NT2/D1 (cell line): Measurements from ENCODE around the gene NAALADL2.

Experiments used
- DNase-seq: peaks from one replicate; pipeline ENCODE4 v3.0.0-alpha.2; 2011; ENCODE audit warnings: low read depth, low spot score
- H3K27me3 ChIP-seq: 2 replicates; pipeline ENCODE4 v1.6.0; 2011; ENCODE audit warnings: mild to moderate bottlenecking; ENCODE audit not compliant: insufficient read length, insufficient read depth
- H3K36me3 ChIP-seq: 2 replicates; pipeline ENCODE4 v1.6.1; 2011; ENCODE audit warnings: mild to moderate bottlenecking, low read length, mixed read lengths; ENCODE audit not compliant: insufficient read depth, insufficient read length
- H3K4me1 ChIP-seq: 2 replicates; pipeline ENCODE4 v1.5.1; 2011; ENCODE audit not compliant: insufficient read depth, insufficient read length
- H3K4me3 ChIP-seq: 2 replicates; pipeline ENCODE4 v1.5.1; 2011; ENCODE audit warnings: low read depth; ENCODE audit not compliant: insufficient read length
- H3K9ac ChIP-seq: 2 replicates; pipeline ENCODE4 v1.6.0; 2011; ENCODE audit warnings: low read depth; ENCODE audit not compliant: insufficient read length
- H3K9me3 ChIP-seq: 2 replicates; pipeline ENCODE4 v1.5.1; 2011; ENCODE audit warnings: mild to moderate bottlenecking, low read length; ENCODE audit not compliant: insufficient read depth
- SUZ12 ChIP-seq: IDR thresholded peaks from 2 replicates; pipeline ENCODE4 v1.6.1; 2011; ENCODE audit not compliant: insufficient read length, insufficient read depth; ENCODE audit errors: extremely low read depth
- YY1 ChIP-seq: IDR thresholded peaks from 2 replicates; pipeline ENCODE4 v1.6.1; 2011; ENCODE audit not compliant: insufficient read length, insufficient read depth
- ZNF274 ChIP-seq: IDR thresholded peaks from 2 replicates; pipeline ENCODE4 v1.6.1; 2011; ENCODE audit warnings: mild to moderate bottlenecking, low read depth, low read length

Gene NAALADL2

DNA sequence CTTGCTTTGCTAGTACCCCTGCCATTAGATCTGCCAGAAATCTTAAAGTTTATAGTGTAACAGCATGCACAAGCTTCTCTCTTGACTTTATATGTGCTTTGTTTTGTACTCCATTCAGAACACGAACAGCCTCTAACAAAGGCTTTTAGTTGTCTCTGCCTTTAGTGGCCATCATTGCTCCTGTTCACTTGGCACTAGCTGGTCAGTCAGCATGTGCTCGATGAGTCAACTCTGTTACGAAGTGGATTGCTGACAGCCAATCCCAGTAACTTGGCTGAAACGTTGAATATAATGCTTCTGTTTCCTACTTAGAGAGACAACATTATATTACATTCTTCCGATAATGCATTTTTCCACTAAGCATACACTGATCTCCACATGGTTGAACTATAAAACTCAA lies 349.2 kb downstream of the NAALADL2 start:
- no peak for DNase-seq
- Histone ChIP-seq H3K36me3 (no peaks in the 10 kb centered on the region), H3K9me3 (no peaks in the 10 kb centered on the region), H3K9ac (no peak overlapping the region), H3K27me3 (no peaks in the 10 kb centered on the region), H3K4me3 (no peak overlapping the region), H3K4me1 (no peaks in the 10 kb centered on the region)
- TF ChIP-seq YY1 (no peak), SUZ12 (no peak), ZNF274 (no peak)

DNA sequence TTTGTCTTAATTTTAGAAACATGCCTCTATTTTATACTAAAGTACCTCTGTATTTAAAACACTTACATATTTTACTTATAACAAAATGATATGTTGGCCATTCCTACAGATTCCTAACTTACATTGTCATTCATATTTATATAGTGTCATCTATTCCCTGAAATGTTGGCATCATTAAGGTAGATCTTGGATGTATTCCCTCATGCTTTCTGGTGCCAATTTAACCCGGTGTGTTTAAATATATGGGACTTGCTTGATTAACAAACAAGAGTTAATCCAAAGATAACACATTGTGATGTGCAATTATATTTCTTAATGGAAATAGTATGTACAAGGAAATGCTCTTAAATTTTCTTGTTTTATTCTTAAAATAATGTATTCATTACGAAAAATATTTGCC lies 352.3 kb downstream of the NAALADL2 start:
- H3K4me3 ChIP-seq, result no peak overlapping the region
- no peaks in the 10 kb centered on the region for H3K9me3 ChIP-seq
- no peaks in the 10 kb centered on the region for H3K36me3 ChIP-seq
- no peak overlapping the region for H3K9ac ChIP-seq
- H3K27me3 ChIP-seq, result no peaks in the 10 kb centered on the region
- TF ChIP-seq SUZ12, result no peak
- no peak for TF ChIP-seq ZNF274
- TF ChIP-seq YY1, result no peak
- DNase-seq, result no peak
- H3K4me1 ChIP-seq, result no peaks in the 10 kb centered on the region

DNA sequence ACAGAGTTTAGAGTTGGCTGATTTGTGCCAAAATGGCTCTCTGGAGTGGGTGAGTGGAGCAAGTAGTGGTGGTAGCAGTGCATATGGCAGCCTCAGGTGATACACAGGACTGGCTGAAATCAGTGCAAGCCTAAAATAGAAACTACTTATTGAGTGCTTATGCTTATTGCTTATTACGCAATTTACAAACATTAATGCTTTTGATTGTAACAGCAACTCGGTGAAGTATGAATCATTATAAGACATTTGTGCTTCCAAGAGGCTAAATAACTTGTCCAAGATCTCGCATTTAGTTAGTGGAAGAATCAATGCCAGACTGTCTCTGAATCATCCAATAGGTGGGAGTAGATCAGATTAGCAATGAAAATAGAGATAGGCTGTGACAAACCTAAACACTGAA lies 353.8 kb downstream of the NAALADL2 start:
- Histone ChIP-seq H3K4me1 (no peaks in the 10 kb centered on the region), H3K27me3 (no peaks in the 10 kb centered on the region), H3K9ac (no peak overlapping the region), H3K36me3 (no peaks in the 10 kb centered on the region), H3K9me3 (no peaks in the 10 kb centered on the region), H3K4me3 (no peak overlapping the region)
- DNase-seq, result no peak
- TF ChIP-seq SUZ12, result no peak
- TF ChIP-seq YY1, result no peak
- no peak for TF ChIP-seq ZNF274

DNA sequence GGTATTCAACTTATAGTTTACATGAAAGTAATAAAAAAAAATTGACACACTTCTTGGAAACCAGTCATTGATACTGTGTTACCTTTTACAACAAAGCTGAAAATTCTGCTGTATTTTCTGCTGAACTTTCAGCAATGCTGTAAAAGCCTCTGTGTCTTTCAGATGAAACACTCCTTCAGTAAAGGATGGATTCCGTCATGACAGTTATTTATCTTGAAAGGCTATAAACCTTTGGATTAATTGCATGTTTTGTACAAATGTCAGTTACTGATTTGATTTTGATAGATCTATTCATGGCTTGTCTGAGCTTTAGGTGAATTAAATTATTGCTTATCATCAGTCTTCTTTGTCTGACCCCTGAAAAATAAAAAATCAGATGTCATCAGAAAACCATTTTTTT lies 355.1 kb downstream of the NAALADL2 start:
- Histone ChIP-seq H3K36me3 (no peaks in the 10 kb centered on the region), H3K27me3 (no peaks in the 10 kb centered on the region), H3K4me1 (no peaks in the 10 kb centered on the region), H3K4me3 (no peak overlapping the region), H3K9ac (no peak overlapping the region), H3K9me3 (no peaks in the 10 kb centered on the region)
- no peak for DNase-seq
- TF ChIP-seq YY1 (no peak), SUZ12 (no peak), ZNF274 (no peak)

DNA sequence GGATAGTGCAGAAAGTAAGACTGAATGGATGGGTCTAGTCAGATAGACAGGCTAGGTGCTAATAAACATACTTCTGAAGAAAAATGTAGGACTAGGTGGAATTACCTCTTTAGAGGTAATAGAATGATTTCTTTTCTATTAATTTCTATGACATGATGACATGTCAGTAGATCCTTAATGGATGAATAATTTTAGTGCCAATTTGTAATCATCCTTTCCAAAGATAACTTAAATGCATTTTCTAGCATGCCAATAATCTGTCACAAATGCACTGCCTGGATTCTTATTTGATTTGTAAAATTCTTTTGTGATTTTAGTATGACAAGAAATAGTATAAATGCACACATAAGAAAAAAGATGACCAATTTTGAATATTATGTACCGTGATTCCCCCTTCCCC lies 356.7 kb downstream of the NAALADL2 start:
- no peaks in the 10 kb centered on the region for H3K4me1 ChIP-seq
- no peak for DNase-seq
- no peak overlapping the region for H3K4me3 ChIP-seq
- H3K9ac ChIP-seq, result no peak overlapping the region
- H3K27me3 ChIP-seq, result no peaks in the 10 kb centered on the region
- TF ChIP-seq YY1, result no peak
- no peak for TF ChIP-seq SUZ12
- TF ChIP-seq ZNF274, result no peak
- no peaks in the 10 kb centered on the region for H3K9me3 ChIP-seq
- no peaks in the 10 kb centered on the region for H3K36me3 ChIP-seq

DNA sequence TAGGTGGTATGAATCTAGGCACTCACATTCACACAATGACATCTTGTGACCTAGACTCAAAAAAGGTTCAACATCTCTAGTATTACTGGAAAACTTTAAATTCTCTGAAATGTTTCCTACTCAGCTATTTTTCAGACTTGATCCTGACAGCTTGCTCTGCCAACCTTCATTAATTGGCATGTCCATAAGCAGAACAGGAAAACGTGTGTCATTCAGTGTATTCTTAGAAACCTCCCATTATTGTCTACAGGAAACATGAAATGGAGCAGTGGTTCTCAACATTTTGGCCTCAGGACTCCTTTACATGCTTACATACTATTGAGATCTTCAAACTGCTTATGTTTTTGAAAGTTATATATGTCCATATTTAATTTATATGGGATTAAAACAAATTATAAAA lies 363.2 kb downstream of the NAALADL2 start:
- Histone ChIP-seq H3K9ac (no peak overlapping the region), H3K27me3 (no peaks in the 10 kb centered on the region), H3K36me3 (no peaks in the 10 kb centered on the region), H3K9me3 (no peaks in the 10 kb centered on the region), H3K4me1 (no peaks in the 10 kb centered on the region), H3K4me3 (no peak overlapping the region)
- no peak for DNase-seq
- TF ChIP-seq YY1, result no peak
- no peak for TF ChIP-seq ZNF274
- TF ChIP-seq SUZ12, result no peak

DNA sequence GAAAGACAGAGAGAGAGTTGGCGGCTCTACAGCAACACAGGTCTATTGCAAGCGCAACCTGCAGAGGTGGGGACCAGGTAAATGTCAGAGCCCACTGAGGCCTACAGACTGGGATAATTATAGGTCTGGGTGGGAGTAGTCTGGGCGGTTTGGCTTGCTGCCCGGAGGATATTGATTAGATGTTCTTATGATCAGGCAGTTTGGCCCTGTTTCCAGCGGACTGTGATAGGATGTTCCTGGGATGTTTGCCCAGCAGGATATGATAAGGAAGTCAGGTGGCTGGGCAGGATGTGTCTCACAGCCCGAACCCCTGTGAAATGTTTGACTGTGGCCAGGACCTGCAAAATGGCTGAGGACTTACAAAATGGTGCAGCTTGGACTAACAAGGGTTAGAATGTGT lies 364.9 kb downstream of the NAALADL2 start:
- TF ChIP-seq YY1 (no peak), SUZ12 (no peak), ZNF274 (no peak)
- H3K36me3 ChIP-seq, result no peaks in the 10 kb centered on the region
- H3K4me1 ChIP-seq, result no peaks in the 10 kb centered on the region
- H3K9ac ChIP-seq, result no peak overlapping the region
- H3K4me3 ChIP-seq, result no peak overlapping the region
- H3K27me3 ChIP-seq, result no peaks in the 10 kb centered on the region
- H3K9me3 ChIP-seq, result no peaks in the 10 kb centered on the region
- no peak for DNase-seq

DNA sequence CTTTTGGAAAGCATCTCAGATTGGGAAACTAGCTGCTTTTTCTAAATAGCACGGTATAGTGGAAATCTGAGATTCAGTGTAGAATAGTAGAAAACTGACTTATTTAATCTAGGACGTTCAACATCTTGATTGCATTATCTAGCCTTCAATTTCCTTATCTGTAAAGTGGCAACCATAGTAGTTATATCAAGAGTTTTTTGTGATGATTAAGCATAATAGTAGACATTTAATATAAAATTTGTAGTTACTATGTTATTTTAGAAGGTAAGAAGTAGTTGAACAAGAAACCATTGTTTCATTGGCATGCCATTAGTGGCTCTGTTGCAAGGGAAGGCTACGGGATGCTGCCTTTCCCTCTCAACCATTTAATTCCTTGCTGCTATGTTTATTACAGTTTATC lies 367.3 kb downstream of the NAALADL2 start:
- H3K36me3 ChIP-seq, result no peaks in the 10 kb centered on the region
- H3K9ac ChIP-seq, result no peak overlapping the region
- no peak overlapping the region for H3K4me3 ChIP-seq
- DNase-seq, result no peak
- H3K4me1 ChIP-seq, result no peaks in the 10 kb centered on the region
- H3K27me3 ChIP-seq, result no peaks in the 10 kb centered on the region
- H3K9me3 ChIP-seq, result no peaks in the 10 kb centered on the region
- no peak for TF ChIP-seq SUZ12
- no peak for TF ChIP-seq YY1
- TF ChIP-seq ZNF274, result no peak
